ENCODE measurements around the gene MED27.

MED27 gene

GRCh38 chr9:132040246-132040645, 39.4 kb downstream of the MED27 start:
- TF ChIP-seq CTCF (IDR thresholded peaks at IDR 0.05; ENCODE audit: control insufficient read depth, insufficient read depth, low read depth, low read length, missing control alignments), result no peak
- H3K4me3 ChIP-seq (ENCODE audit: control insufficient read depth, low read depth, low read length), result no peak overlapping the region
- no peak for DNase-seq (ENCODE audit: low read depth)

DNA sequence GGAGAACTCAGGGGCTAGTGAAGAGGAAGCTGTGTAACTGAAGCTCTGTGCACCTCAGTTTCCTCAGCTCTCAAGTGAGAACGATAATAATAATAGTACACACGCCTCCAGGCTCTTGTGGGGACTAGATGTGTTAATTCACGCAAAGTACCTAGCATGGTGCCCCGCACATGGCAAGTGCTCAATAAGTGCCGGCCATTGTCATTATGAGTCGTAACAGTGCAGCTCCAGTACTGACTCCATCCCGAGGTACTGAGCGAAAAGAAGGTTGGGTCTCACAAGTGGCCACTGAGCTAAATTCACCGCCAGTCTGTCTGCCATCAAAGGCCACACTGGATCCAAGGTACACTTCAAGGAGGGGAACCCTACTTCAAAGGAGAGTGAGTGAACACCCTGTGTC, 40.4 kb downstream of the MED27 start:
- no peak for TF ChIP-seq CTCF (IDR thresholded peaks at IDR 0.05; ENCODE audit: control insufficient read depth, insufficient read depth, low read depth, low read length, missing control alignments)

GRCh38 chr9:132037458-132037857, 42.2 kb downstream of the MED27 start:
- H3K4me3 ChIP-seq (ENCODE audit: control insufficient read depth, low read depth, low read length), result no peak overlapping the region
- DNase-seq (ENCODE audit: low read depth), result no peak
- TF ChIP-seq CTCF (IDR thresholded peaks at IDR 0.05; ENCODE audit: control insufficient read depth, insufficient read depth, low read depth, low read length, missing control alignments), result no peak

More for the DNA sequence above, 40.4 kb downstream of the MED27 start:
- DNase-seq (ENCODE audit: low read depth), result no peak
- no peak overlapping the region for H3K4me3 ChIP-seq (ENCODE audit: control insufficient read depth, low read depth, low read length)

DNA sequence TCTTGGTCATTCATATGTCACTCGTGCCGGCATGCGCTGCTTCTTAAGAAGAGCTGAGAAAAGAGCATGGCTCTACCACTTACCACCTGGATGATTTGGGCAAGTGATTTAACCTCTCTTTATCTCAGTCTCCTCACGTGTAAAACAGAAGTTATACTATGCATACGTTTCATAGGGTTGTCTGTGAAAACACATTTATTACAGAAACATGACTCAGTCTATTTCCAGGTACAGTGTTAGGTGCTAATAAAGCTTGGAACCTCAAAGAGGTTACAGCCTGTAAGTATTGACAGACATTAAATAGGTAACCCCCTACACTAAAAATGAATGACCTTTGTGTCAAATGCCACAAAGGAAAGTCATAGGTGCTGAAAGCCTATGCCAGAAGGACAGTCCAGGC, 43.1 kb downstream of the MED27 start:
- DNase-seq (ENCODE audit: low read depth), result no peak
- no peak for TF ChIP-seq CTCF (IDR thresholded peaks at IDR 0.05; ENCODE audit: control insufficient read depth, insufficient read depth, low read depth, low read length, missing control alignments)
- H3K4me3 ChIP-seq (ENCODE audit: control insufficient read depth, low read depth, low read length), result no peak overlapping the region

DNA sequence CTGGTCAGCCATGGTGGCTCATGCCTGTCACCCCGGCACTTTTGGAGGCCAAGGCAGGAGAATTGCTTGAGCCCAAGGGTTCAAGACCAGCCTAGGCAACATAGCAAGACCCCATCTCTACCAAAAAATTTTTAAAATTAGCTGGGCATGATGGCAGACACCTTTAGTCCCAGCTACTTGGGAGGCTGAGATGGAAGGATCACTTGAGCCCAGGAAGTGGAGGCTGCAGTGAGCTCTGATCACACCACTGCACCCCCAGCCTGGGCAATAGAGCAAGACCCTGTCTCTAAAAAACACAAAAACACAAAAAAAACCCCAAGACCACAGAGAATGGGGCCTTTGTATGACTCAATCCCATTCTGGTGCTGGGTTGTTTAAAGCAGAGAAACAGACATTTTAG, 44.0 kb downstream of the MED27 start:
- no peak for TF ChIP-seq CTCF (IDR thresholded peaks at IDR 0.05; ENCODE audit: control insufficient read depth, insufficient read depth, low read depth, low read length, missing control alignments)
- no peak for DNase-seq (ENCODE audit: low read depth)
- no peak overlapping the region for H3K4me3 ChIP-seq (ENCODE audit: control insufficient read depth, low read depth, low read length)

- TF ChIP-seq CTCF (IDR thresholded peaks at IDR 0.05; ENCODE audit: control insufficient read depth, insufficient read depth, low read depth, low read length, missing control alignments), result no peak
- DNase-seq (ENCODE audit: low read depth), result no peak
These were observed 47.3 kb downstream of the MED27 start for GRCh38 chr9:132032238-132032950.

More at GRCh38 chr9:132032238-132032950, 47.3 kb downstream of the MED27 start:
- H3K4me3 ChIP-seq (ENCODE audit: control insufficient read depth, low read depth, low read length), result no peak overlapping the region
